MM.1S (cell line): ENCODE measurements around the gene PGA3.

Experiments
- EZH2 ChIP-seq: fragments of 300-600 bp; sonication (generic); optimal IDR thresholded peaks from 2 replicates; pipeline ENCODE3; 2017; ENCODE audit warnings: low read depth, mild to moderate bottlenecking, antibody characterized with exemption, low read length, mixed read lengths
- TF ChIP-seq, protein P1 (sequence below): fragments of 300-600 bp; sonication (generic); IDR thresholded peaks from 2 replicates; pipeline ENCODE4 v1.5.1; 2016; ENCODE audit warnings: antibody characterized with exemption, low read length, mixed read lengths

DNA sequence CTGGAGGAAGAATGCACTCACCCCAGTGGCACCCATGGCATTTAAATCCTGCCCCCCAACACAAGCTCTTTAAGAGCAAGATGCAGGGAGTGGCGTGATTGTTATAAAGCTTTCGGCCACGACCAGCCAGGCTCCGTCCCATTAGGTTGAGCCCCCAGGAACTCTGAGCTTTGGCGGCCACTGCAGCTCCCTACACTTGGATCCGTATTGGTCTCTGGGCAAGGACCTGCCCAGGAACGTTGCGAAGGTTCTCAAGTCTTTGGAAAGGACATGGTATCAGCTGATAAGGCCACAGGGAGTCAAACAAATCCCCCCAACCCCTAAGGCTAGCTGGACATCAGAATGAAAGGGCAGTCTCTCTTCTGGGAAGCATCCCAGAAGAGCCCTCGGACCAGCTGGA lies 32.7 kb upstream of the PGA3 start:
- TF ChIP-seq, protein P1, sequence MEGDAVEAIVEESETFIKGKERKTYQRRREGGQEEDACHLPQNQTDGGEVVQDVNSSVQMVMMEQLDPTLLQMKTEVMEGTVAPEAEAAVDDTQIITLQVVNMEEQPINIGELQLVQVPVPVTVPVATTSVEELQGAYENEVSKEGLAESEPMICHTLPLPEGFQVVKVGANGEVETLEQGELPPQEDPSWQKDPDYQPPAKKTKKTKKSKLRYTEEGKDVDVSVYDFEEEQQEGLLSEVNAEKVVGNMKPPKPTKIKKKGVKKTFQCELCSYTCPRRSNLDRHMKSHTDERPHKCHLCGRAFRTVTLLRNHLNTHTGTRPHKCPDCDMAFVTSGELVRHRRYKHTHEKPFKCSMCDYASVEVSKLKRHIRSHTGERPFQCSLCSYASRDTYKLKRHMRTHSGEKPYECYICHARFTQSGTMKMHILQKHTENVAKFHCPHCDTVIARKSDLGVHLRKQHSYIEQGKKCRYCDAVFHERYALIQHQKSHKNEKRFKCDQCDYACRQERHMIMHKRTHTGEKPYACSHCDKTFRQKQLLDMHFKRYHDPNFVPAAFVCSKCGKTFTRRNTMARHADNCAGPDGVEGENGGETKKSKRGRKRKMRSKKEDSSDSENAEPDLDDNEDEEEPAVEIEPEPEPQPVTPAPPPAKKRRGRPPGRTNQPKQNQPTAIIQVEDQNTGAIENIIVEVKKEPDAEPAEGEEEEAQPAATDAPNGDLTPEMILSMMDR = no peak
- no peak for TF ChIP-seq EZH2
